ENCODE measurements around the gene SLC12A3.

DNA sequence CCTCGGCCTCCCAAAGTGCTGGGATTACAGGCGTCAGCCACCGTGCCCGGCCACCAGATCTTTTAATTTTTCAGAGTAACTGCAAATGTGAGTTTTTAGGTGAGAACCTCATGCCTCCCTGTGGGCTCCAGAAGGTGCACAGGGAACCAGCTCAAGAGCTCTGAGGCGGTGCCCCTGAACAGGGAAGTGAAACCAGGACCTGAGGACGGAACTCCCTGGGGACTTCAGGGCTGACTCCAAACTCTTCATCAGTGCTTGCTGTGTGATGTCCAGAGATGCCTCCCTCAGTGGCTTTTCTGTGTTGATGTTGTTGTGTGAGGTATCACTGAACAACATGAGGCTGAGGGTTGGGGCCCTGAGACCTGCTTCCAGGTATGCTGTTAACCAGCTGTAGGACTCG lies 23.8 kb downstream of the SLC12A3 start:
- TF ChIP-seq, protein P1, sequence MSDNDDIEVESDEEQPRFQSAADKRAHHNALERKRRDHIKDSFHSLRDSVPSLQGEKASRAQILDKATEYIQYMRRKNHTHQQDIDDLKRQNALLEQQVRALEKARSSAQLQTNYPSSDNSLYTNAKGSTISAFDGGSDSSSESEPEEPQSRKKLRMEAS (IDR thresholded peaks at IDR 0.05; ENCODE audit: low read depth, low read length) = no peak
- TF ChIP-seq, protein P2, sequence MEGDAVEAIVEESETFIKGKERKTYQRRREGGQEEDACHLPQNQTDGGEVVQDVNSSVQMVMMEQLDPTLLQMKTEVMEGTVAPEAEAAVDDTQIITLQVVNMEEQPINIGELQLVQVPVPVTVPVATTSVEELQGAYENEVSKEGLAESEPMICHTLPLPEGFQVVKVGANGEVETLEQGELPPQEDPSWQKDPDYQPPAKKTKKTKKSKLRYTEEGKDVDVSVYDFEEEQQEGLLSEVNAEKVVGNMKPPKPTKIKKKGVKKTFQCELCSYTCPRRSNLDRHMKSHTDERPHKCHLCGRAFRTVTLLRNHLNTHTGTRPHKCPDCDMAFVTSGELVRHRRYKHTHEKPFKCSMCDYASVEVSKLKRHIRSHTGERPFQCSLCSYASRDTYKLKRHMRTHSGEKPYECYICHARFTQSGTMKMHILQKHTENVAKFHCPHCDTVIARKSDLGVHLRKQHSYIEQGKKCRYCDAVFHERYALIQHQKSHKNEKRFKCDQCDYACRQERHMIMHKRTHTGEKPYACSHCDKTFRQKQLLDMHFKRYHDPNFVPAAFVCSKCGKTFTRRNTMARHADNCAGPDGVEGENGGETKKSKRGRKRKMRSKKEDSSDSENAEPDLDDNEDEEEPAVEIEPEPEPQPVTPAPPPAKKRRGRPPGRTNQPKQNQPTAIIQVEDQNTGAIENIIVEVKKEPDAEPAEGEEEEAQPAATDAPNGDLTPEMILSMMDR (IDR thresholded peaks at IDR 0.05; ENCODE audit: low read depth, low read length) = no peak

Measured in NB4 (cell line).